RWPE1 (cell line): Measurements from ENCODE around the gene PSG7.
"Not testable (repeated sequence)": the region's sequence is repeated elsewhere in the genome, so short reads cannot be mapped to it uniquely, and the experiment has no call there.

Experiments used
- CTCF ChIA-PET: fragments of 350-600 bp; sonication (Branson Sonifier 250); formaldehyde crosslinking; extraction: SDS; loops from one replicate; lab custom pipeline; 2021; lab: Yijun Ruan, JAX
- POLR2A ChIA-PET: fragments of 400-600 bp; formaldehyde crosslinking; extraction: SDS; loops from one replicate; lab custom pipeline; 2020; ENCODE audit warnings: antibody characterized with exemption; ENCODE audit not compliant: low non-redundant PET; lab: Yijun Ruan, JAX
- DNase-seq: peaks from one replicate; pipeline ENCODE4 v3.0.0; 2012; ENCODE audit warnings: low spot score
- H3K27ac ChIP-seq: fragments of 450-650 bp; 2 replicates; pipeline ENCODE4 v1.5.1; 2017
- TF ChIP-seq, protein P1 (sequence below): fragments of 450-650 bp; conservative IDR thresholded peaks from 2 replicates; pipeline ENCODE4 v1.5.1; 2017; ENCODE audit warnings: low read depth, mild to moderate bottlenecking

The PSG7 gene

GRCh38 chr19:42919070-42919756 lies 17.8 kb downstream of the PSG7 start:
- TF ChIP-seq, protein P1, sequence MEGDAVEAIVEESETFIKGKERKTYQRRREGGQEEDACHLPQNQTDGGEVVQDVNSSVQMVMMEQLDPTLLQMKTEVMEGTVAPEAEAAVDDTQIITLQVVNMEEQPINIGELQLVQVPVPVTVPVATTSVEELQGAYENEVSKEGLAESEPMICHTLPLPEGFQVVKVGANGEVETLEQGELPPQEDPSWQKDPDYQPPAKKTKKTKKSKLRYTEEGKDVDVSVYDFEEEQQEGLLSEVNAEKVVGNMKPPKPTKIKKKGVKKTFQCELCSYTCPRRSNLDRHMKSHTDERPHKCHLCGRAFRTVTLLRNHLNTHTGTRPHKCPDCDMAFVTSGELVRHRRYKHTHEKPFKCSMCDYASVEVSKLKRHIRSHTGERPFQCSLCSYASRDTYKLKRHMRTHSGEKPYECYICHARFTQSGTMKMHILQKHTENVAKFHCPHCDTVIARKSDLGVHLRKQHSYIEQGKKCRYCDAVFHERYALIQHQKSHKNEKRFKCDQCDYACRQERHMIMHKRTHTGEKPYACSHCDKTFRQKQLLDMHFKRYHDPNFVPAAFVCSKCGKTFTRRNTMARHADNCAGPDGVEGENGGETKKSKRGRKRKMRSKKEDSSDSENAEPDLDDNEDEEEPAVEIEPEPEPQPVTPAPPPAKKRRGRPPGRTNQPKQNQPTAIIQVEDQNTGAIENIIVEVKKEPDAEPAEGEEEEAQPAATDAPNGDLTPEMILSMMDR: 0 out of 2 replicates have a peak, but pooled peaks have one; percentile 21
- POLR2A ChIA-PET, DNase-seq, H3K27ac ChIP-seq: not testable (repeated sequence)
- CTCF ChIA-PET: interaction anchor here (0.7 kb wide), 1 partner anchor 40 kb away, joined by 3 read pairs; the partner anchor contains the start of gene PSG1

DNA sequence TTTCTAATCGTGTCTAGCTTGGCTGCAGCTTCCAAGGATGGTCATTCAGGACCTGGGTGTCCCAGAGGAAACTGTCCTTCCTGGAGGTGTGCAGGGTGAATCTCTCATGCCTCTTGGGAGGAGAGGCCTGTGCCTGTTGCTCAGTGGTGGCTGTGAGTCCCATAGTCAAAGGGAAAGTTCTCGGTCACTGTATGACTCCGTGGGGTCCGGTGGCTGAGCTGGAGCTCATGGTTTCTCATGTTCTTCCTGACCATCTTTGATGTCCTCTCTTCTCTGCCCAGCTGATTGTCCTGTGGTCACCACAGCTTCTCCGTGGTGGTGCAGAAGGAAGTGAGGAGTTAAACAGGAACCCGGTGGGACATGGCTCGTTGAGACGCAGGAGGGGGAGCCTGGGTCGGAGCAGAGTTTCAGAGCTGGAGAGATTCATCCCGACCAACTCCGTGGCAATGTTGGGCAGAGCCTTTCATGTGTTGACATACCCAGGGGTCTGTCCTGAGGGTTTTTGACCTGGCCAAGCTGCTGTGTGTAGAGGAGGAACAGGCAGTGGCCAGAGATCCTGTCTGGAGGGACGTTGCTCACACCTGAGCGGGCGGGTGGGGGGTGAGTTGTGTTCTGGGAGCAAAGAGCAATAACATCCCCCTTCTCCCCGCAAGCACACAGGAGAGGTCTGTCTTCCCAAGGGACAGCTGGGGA lies 18.5 kb downstream of the PSG7 start:
- CTCF ChIA-PET: interaction anchor here (0.7 to 1.1 kb wide), 2 partner anchors 11 to 39 kb away, joined by 3 read pairs; partner anchors contain the start of gene PSG1
- H3K27ac ChIP-seq, DNase-seq, POLR2A ChIA-PET: not testable (repeated sequence)

GRCh38 chr19:42917634-42918033 lies 19.4 kb downstream of the PSG7 start, which contains the start of gene PSG6:
PSG6 (minus strand) TSS chr19:42917894; CDS start chr19:42917792, 102 bp downstream.
- POLR2A ChIA-PET, H3K27ac ChIP-seq, DNase-seq: not testable (repeated sequence)
- CTCF ChIA-PET: interaction anchor here (1.1 kb wide), 1 partner anchor 11 kb away, joined by 3 read pairs; no protein-coding TSS in a partner anchor

DNA sequence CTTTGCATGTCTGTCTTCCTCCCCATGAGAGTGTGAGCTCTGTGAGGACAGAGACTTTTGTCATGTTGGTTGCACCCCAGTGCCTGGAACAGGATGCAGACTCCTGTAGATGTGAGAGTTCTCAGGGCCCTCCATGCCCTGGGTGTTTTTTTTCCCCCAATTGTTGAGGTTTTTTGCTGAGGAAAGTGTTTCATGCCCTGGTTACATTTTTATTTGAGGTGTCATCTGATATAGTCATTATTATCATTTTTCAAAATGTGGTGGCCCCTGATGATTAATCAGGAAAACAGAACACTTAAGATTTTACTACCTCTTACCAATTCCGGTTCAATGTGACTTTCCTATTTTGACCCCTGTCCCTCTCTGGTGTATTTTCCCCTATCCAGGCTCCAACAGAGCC lies 20.1 kb downstream of the PSG7 start:
- DNase-seq, CTCF ChIA-PET, POLR2A ChIA-PET, H3K27ac ChIP-seq: not testable (repeated sequence)

- CTCF ChIA-PET, DNase-seq, POLR2A ChIA-PET, H3K27ac ChIP-seq: not testable (repeated sequence)
Measured at GRCh38 chr19:42913516-42913915, 23.5 kb downstream of the PSG7 start.

- POLR2A ChIA-PET, DNase-seq, H3K27ac ChIP-seq, CTCF ChIA-PET: not testable (repeated sequence)
Measured at GRCh38 chr19:42912941-42913340, 24.1 kb downstream of the PSG7 start.

- H3K27ac ChIP-seq, POLR2A ChIA-PET, DNase-seq, CTCF ChIA-PET: not testable (repeated sequence)
Measured at GRCh38 chr19:42911731-42912130, 25.3 kb downstream of the PSG7 start.

DNA sequence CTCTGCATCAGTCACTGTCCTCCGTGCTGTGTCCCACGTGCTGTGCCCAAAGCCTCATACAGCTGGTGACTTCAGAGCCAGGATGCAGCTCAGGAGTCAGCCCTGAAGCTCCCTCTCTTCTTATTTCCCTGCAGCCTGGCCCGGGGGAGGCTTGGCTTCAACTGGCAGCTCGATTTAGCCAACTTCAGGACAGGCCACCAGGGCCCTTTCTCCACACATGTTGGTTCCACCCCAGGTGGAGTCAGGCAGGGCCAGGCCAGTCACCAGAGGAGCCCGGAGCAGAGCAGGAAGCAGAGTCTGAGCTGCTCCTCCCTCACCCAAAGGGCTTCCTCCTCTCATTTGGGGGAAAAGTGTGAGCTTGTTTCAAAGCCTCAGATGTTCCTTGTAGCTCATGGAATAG lies 30.8 kb downstream of the PSG7 start:
- DNase-seq, H3K27ac ChIP-seq, POLR2A ChIA-PET, CTCF ChIA-PET: not testable (repeated sequence)

- DNase-seq, H3K27ac ChIP-seq, POLR2A ChIA-PET: not testable (repeated sequence)
- CTCF ChIA-PET: interaction anchor here (1.2 kb wide), 1 partner anchor 15 kb away, joined by 3 read pairs; no protein-coding TSS in a partner anchor
Measured at GRCh38 chr19:42900561-42900960, 36.4 kb downstream of the PSG7 start.

- CTCF ChIA-PET, DNase-seq, POLR2A ChIA-PET, H3K27ac ChIP-seq: not testable (repeated sequence)
Measured at GRCh38 chr19:42899674-42900073, 37.3 kb downstream of the PSG7 start.

DNA sequence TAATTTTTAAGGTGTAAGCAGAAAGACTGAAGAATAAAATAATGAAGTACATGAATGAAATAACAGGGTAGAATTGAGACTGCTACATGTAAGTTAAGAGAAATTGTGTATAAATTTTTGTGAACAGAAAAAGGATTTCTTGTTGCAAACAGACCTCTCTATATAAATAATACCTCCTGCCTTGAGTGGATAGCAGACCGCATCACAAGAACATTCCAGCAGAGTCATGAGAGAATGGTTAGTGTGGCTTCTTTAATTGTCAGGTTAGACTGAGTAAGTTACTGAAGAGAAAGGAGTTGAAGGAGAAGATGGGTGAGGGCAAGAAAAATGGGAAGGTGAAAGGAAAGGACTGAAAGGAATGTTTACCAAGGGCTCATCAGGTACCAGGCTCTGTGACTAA lies 37.9 kb downstream of the PSG7 start:
- CTCF ChIA-PET: not testable (repeated sequence)

DNA sequence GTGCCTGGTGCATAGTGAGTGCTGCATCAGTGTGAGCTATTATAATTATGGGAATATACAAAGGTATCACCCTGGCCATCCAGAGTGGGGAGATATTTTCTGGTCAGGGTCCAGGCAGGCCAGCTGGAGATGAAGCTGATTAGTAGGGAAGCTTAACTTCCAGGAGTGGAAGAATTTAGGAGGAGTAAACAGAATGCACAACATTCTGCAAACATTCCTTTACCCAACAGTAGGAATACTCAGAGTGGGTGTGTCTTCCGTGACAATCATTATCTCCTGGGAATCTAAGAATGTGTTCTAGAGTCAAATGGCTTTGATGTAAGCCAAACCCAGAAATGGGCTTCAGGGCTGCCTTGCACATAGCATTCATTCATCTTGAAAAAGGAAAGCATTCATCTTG lies 38.4 kb downstream of the PSG7 start:
- DNase-seq, CTCF ChIA-PET, H3K27ac ChIP-seq, POLR2A ChIA-PET: not testable (repeated sequence)

More for the DNA sequence above, 37.9 kb downstream of the PSG7 start:
- POLR2A ChIA-PET, H3K27ac ChIP-seq, DNase-seq: not testable (repeated sequence)

DNA sequence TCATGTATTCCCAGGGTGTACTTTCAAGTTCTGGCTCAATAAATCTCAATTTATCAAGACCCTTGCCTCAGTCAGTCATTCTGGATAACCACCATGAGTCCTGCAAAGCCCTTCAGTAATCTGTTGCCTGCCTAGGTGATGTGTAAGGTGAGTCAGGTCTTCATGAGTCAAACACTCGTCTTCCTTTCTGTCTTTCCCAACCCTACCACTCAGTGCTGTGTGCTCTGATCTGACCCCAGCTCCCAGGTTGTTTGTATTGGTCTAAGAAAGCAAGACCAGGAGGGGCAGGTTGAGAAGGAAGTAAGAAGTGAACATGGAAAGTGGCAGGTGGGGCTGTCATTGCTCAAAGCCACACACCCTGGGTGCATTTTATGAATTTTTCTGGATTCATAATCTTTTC lies 39.3 kb downstream of the PSG7 start:
- CTCF ChIA-PET, H3K27ac ChIP-seq, POLR2A ChIA-PET: not testable (repeated sequence)
- DNase-seq: peak; percentile 32

GRCh38 chr19:42890446-42890845 lies 46.6 kb downstream of the PSG7 start:
- POLR2A ChIA-PET, CTCF ChIA-PET, DNase-seq: not testable (repeated sequence)
- H3K27ac ChIP-seq: peak overlapping the region; percentile 95

DNA sequence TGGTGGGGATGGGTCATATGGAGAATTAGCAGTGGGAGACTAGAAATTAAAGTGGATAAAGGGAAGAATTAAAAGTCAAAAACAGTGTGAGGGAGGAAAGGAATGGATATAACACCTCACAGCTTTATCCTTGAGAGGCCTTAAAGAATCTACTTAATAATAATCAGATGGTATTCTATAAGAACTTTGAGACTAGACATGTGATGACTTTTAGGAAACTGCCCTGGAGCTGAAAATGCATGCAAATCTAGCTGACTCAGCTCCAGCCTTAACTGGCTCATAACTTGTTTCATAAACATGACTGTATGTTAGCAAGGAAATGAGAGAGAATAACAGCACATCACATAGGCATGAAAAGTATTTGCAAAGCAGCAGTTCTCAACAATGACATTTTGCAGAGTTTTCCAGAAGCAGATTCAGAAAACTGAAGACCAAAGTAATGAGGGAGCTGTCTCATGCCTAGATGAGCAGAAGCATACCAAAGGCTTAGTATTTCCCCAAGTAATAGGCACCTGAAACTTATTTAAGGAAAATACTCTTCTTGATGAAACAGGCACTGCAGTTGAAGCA lies 49.0 kb downstream of the PSG7 start:
- POLR2A ChIA-PET, DNase-seq: not testable (repeated sequence)
- CTCF ChIA-PET: interaction anchor here (1.1 kb wide), 1 partner anchor 26 kb away, joined by 3 read pairs; no protein-coding TSS in a partner anchor
- H3K27ac ChIP-seq: peak overlapping the region; percentile 77; the same call in 1 of the 2 replicates
